Measurements from ENCODE around the gene ARL6IP5.

The ARL6IP5 gene, protein sequence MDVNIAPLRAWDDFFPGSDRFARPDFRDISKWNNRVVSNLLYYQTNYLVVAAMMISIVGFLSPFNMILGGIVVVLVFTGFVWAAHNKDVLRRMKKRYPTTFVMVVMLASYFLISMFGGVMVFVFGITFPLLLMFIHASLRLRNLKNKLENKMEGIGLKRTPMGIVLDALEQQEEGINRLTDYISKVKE

DNA sequence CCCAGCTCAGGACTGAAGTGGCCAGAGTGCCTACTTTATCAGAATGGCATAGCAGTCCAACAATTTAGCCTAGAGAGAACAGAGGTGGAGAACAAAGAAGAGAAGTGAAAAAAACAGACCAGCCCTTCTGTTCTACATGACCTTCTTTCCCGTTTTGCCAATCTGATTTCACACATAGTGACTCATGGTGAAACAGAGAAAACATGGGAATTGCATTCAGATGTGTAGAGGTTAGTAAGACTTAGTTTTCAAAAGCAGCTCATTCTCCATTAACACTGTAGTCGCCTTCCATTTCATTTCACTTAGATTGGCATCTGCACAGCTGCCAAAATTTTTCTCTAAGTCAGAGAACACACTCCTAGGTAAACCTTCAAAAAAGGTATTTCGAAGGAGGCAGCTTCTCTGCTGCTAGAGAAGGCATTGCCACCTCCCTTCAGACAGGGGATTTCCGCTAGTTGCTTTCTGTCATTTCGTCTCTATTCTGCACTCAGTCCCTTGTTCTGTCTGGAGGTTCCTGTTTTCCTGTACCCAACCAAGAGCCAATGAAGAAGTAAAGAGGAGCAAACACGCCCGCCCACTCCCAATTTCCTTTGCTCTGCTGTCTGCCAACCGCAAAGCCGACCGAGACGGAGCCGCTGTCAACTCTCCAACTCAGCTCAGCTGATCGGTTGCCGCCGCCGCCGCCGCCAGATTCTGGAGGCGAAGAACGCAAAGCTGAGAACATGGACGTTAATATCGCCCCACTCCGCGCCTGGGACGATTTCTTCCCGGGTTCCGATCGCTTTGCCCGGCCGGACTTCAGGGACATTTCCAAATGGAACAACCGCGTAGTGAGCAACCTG lies at the start of gene ARL6IP5:
ARL6IP5 (plus strand) TSS at position 612 of the 842 bp plus-strand sequence; CDS start at position 723, 111 bp downstream.
- FAIRE-seq (peak; percentile 83), DNase-seq (ENCODE audit: low spot score) (peak; percentile 89)

DNA sequence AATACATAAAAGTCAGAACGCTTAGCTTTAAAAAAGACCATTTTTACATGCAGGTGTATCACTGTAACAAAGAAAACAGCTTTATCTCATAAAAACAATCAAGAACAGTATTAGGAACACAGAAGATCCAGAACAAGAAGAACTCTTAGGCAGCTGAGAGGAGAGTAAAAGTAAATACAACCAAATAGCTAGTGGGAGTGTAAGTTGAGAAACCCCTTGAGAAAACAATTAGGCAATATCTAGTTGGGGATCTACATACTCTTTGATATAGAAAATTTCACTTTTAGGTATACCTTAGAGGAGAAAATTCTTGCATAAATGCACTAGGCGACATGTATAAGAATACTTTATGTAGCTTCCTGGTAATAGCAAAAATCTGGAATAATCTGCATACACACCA lies 40.1 kb upstream of the ARL6IP5 start:
- no peak for DNase-seq (ENCODE audit: low spot score)
- FAIRE-seq: no peak

DNA sequence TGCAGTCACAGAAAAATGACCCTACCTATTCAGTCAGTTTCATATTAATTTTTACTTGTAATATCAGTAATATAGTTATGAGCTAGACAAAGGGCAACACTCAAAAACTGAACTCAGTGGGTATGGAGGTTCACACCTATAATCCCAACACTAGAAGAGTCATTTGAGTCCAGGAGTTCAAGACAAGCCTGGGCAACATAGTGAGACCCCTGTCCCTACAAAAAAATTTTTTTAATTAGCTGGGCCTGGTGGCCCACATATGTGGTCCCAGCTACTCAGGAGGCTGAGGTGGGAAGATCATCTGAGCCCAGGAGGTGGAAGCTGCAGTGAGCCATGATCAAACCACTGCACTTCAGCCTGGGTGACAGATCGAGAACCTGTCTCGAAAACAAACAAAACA lies 35.7 kb upstream of the ARL6IP5 start:
- FAIRE-seq (no peak), DNase-seq (ENCODE audit: low spot score) (no peak)

DNA sequence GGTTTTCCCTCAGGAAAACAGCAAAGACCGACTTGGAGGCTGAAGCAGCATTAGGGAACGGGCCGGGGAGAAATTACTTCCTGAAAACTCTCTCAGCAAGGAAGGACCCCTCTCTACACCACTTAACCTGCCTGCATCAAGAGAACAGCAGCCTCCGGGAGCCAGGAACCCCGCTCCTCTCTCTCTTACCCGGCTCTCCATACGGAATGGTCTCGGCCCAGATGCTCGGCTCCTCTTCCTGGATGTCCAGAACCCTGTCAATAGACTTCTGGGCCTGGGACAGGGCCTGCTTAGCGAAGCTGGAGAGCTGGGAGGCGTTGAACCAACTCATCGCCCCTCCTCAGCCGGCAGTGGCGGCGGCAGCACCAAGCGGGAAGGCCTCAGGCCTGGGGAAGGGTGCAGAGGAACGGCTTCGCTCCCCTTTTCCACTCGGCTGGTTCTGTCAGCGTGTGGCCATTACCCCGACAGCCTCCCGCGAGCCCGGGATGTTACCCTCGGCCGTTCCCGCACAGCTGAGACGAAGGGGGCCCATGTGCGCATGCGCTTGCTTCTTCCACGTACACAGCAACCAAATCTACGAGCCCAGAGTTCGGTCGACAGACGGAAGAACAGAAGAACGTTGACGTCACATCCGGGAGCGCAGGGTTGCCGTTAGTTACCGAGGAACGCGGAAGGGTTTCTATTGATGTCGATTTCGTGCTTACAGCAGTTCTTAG lies 32.8 kb upstream of the ARL6IP5 start, which contains the start of gene TMF1:
TMF1 (minus strand) TSS at position 578 of the 716 bp plus-strand sequence; CDS start at position 331, 247 bp downstream.
- FAIRE-seq (peak; percentile 89), DNase-seq (ENCODE audit: low spot score) (peak; percentile 96)

DNA sequence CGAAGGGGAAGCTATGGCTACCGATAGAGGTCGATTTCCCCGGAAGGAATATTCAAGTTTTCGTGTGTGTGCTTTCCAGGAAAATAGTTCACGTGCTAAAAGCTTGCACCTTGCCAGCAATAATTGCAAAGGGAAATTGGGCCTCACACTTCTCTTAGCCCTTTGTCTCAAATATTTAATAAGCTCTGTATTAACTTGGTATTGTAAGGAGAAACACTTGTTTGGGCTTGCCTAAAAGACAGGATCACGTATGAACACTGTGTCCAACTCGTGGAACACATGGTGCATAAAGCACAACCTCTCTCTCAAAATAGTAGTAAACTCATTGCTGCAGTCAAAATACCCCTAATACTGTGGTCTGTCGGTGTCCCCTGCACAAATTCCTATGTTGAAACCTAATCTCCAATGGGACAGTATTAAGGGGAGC lies 32.3 kb upstream of the ARL6IP5 start:
- DNase-seq (ENCODE audit: low spot score) (no peak), FAIRE-seq (no peak)

DNA sequence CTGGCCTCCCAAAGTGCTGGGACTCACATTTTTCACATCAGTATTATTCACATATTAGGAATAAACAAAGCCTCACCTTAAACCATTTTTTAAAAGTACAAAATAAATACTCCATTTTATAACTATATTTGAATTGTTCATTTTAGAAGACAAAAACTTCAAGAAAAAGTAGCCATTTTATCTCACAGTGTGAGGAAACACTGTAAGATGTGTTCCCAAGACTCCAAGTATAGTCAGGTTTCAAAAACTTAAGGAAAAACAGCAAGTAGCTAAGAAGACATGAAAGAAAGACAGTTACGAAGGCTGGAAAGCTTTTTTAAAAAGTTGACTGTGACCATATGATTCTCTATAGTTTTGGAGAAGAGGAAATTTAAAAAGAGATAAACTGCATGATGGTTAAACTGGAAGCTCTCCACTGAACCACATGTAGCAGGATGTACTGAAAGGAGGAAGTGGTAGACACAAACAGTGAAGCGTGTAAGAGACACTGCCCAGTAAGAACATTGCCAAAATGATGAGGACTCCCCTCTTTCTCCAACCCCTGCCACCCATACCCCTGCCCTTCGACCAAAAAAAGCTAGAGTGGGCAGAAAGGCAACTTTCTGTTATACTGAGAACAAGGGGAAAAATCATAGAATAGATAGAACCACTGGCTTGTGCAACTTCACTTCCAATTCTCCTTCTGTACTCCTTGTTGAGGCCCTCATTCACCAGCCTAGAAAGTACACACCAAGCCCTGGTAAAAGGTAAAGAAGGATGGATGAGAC lies 26.4 kb upstream of the ARL6IP5 start:
- DNase-seq (ENCODE audit: low spot score): no peak
- FAIRE-seq: no peak

DNA sequence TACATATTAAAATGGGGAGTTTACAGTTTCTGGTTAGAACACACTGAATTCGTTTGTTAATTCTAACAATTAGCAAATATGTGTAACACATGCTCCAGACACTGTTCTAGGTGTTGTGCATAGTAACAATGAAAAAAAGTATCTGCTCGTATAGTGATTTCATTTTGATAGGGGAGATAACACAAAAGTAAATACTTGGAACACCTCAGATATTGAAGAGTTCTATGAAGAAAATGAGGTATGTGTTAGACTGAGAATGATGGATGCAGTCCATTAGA lies 25.9 kb upstream of the ARL6IP5 start:
- no peak for FAIRE-seq
- no peak for DNase-seq (ENCODE audit: low spot score)

DNA sequence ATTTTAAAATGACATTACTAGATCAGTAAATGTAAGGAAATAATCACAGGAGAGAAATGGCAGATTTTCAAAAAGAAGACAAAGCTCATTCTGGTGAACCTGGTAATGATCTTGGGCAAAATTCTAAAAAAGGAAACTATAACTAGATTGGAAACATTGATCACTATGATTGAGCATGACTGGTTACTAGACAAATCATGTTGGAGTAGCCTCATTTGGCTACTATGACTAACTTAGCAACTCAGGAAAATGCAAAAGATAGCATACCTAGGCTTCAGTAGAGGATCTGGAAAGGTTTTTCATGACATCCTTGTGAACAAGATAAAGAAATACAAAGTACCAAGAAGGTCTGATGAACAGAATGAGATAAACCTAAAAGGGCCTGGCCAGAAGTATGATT lies 25.0 kb upstream of the ARL6IP5 start:
- no peak for DNase-seq (ENCODE audit: low spot score)
- FAIRE-seq: no peak

DNA sequence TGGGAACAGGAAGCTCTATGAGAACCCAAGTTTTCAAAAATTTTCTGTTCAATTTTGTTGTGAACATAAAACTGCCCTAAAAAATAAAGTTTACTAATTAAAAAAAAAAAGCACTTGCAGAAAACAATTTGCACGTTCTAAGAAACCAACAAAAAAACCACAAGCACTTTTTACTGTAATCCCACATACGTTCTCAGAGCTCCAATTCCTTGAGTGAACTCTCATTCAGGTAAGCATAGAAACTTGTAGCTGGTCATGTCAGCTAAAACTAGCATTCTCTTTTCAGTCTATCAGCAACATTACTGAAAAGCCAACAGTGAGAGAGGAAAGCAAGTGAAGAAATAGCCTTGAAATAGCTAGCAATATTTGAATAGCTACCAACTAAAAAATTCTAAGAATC lies 21.1 kb upstream of the ARL6IP5 start:
- DNase-seq (ENCODE audit: low spot score) (no peak), FAIRE-seq (no peak)

DNA sequence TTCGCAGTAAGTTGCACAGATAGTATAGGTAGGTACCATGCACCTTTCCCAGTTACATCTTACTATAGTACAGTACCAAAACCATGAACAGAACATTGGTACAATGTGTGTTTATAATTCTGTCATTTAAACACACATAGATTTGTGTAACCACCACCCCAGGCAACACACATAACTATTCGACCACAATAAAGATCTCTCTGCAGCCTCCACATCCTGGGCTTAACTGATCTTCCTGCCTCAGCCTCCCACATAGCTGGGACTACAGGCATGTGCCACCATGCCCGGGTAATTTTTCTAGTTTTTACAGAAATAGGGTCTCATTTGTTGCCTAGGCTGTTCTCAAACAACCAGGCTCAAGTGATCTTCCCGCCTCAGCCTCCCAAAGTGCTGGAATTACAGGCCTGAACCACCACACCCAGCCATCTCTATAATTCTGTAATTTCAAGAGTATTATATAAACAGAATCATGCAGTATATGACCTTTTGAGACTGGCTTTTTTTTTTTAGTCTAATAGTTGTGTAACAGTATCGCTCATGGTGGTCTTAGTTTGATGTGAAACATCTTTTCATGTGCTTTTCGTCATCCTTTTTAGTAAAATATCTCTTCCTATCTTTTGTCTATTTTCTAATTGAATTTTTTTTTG lies 19.3 kb upstream of the ARL6IP5 start:
- DNase-seq (ENCODE audit: low spot score) (no peak), FAIRE-seq (no peak)

DNA sequence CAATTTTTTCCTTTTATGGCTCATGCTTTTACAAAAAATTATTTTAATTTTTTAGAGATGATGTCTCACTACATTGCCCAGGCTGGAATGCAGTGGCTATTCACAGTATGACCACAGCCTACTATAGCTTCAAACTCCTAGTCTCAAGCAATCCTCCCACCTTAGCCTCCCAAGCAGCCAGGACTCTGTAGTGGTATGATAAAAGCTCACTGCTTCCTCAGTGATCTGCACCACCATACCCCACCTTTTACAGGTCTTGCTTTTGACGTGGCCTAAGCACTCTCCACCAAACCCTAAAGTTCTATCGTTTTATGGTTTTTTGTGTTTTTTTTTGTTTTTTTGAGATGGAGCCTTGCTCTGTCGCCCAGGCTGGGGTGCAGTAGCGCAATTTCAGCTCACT lies 18.6 kb upstream of the ARL6IP5 start:
- DNase-seq (ENCODE audit: low spot score) (no peak), FAIRE-seq (no peak)

DNA sequence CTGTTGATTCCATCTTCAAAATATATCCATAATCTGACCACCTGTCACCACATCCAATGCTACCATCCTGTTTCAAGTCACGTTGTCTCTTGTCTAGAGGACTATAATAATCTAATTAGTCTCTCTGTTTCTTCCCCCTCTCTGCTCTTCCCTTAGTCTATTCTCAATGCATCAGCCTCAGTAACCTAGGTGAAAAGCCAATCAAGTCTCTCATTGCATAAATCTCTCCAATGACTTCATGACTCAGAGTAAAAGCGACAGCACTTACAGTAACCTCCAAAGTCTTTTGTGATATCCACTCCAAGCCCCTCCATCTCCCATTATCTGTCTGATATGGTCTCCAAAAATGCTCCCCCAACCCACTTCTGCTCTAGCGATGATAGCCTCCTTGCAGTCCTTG lies 11.8 kb upstream of the ARL6IP5 start:
- FAIRE-seq: no peak
- DNase-seq (ENCODE audit: low spot score): no peak

DNA sequence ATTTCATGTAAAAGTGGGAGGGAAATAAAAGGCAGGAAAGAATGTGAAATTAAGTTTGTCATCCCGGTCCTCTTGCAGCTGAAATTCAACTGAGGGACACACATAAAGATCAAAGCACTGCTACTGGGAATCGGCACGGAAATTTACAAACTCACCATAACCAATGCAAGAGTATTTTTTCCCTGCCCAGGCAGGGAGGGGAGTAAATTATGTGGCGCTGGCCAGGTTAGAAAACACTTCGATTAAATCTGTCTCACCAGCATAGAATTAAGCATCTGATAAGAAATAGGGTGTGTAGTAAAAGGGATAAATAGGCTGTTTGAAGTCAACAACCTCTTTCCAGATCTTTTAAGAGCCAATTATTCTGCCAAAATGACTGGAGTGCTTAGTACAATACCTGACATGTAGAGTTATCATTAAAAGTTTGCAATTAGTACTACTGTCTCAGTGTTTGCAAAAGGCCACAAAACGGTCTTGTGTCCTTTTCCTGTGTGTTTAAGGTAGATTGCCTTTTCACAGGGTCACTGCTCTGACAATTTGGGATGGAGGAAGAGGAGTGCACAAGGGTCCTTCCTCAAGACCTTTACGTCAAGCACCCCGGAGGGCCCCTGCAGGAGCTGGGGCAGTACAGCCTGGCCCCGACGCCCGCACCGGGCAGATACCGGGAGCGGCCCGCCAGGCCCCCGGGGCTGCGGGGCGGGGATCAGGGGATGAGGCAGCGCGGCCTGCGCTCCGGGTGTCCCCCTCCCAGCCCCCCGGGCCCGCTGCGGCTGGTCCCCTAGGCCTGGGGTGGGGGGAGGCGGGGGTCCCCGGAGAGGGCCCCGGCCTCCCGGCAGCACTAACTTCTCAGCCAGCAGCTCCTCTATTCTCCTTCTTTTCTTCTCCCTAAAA lies 5.2 kb upstream of the ARL6IP5 start:
- DNase-seq (ENCODE audit: low spot score): no peak
- no peak for FAIRE-seq

DNA sequence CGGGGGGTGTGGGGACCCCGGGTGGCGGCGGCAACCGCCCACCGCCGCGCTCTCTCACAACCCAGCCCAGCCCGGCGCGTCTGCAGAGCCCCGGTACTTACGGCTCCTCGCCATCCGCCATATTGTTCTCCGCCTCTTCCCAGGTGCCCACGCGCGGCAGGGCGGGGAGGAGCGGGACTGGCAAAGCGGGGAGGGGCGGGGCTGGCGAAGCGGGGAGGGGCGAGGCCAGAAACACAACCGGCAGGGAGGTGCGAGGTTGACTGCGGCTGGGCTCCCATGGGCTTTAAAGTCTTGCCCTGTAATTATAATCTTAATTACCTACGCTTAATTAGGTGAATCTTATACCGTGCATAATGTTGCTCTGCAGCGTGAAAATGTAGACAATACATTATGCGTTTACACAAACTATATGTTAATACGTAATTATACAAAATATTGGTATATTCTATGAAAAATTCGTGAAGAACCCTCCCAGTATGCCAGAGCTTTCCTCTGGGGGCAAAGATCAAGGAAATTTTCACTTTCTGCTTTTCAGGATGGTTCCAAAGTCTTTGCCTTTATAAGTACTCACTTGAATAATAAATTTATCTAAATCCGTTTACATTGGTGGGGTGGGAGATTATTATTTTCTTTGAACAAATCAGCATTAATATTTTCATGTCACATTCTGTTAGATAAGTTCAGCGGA lies 4.4 kb upstream of the ARL6IP5 start, which contains the start of gene UBA3:
UBA3 (minus strand) TSS at position 133 of the 688 bp plus-strand sequence; CDS start at position 121, 12 bp downstream.
- no peak for FAIRE-seq
- DNase-seq (ENCODE audit: low spot score): peak; percentile 53

DNA sequence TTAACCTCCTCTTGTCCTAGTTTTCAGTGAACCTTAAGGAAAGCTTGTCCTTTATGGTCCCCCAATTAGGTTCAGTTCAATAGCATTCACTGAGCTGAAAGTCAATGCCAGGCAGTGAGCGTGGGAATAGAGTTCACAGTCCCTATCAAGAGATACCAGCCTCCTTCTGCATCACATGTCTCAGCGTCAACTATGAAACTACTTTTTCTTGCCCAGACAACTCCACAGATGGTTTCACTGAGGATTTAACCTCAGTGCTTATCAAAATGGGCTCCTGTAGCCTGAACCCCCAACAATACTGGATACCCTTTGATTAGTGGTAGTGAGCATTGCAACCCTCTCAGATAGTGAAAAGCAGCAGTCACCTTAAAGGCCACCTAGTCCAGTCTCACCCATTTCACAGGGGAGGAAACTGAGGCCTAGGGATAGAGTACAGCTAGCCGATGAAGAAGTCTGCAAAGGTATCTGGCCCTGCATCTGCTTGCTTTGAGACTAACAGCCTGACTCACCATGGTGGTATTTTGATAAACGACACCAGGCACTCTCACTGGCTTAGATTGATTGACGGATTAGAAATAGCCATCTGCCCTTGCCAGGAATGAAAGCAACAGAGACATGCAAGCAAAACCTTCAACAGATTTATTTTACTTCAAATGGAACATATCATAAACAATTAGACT lies 3.0 kb upstream of the ARL6IP5 start:
- DNase-seq (ENCODE audit: low spot score) (peak; percentile 23), FAIRE-seq (no peak)

DNA sequence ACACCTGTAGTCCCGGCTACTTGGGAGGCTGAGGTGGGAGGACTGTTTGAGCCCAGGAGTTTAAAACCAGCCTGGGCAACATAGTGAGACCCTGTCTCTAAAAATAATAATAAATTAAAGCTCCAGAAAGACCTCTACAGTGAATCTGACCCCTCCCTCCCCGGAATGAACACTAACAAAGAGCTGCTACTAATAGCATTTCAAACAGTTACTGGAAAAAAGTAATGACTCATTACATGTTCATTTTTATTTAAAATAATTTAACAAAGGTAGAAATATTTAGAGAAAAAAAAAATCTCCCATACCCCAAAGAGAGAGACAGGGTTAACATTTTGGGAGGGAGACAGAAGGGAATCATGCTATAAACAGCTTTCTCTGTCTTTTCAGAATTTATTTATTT lies 2.4 kb upstream of the ARL6IP5 start:
- no peak for DNase-seq (ENCODE audit: low spot score)
- FAIRE-seq: no peak

DNA sequence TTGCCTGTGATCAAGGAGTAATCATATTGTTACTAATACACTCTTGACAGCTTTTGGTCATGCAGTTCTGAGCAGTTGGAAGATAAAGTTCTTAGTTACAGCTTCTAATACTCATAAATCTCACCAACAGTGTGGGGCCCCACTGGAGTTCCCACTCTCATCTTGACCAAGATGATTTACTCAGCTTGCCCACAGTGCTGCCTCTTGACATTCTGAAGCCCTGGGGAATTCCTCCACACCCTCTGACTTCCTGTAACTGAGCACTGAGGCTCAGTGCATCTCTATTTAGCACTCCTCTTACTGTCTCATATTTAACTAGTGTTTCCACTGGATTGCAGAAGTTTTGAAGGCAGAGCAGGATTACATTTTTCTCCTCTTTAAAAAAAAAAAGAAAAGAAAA lies 1.9 kb upstream of the ARL6IP5 start:
- peak; percentile 72 for DNase-seq (ENCODE audit: low spot score)
- peak; percentile 84 for FAIRE-seq

DNA sequence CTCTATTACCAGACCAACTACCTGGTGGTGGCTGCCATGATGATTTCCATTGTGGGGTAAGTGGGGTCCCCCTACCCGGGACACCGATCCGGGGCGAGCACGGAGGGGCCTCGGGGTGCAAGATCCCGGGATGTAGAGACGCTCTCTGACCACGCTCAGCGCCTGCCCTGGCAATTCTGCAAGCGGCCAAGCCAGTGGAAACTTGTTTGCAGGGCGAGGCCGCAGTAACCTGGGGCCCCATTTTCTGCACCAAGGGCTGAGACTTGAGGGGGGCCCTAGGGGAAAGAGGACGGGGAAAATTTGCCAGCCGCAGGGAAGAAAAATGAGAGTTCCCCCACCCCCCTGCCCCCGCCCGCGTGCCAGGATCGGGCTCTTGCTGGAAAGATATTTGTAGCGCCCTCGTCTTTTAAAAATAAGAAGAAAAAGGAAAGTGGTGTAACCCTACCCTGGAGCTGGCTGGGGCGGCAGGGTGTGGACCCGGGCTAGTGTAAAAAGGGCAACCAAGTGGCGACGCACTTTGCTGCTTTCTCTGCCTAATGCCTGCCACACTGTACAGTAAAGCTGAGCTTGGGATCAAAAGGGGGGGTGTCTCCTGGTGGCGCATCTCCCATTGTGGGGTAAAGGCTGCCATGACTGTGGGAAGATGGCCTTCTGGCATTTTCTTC lies 563 bp downstream of the ARL6IP5 start:
- DNase-seq (ENCODE audit: low spot score) (no peak), FAIRE-seq (no peak)
